ENCODE measurements around the gene TBL1X. TPM values are rescaled to one million over a fixed set of nuclear protein-coding genes. Genes with fewer than 3 reads are reported as not detected.

TBL1X gene
- total RNA-seq, 1 donor from 2014 or later = 11.4 TPM

DNA sequence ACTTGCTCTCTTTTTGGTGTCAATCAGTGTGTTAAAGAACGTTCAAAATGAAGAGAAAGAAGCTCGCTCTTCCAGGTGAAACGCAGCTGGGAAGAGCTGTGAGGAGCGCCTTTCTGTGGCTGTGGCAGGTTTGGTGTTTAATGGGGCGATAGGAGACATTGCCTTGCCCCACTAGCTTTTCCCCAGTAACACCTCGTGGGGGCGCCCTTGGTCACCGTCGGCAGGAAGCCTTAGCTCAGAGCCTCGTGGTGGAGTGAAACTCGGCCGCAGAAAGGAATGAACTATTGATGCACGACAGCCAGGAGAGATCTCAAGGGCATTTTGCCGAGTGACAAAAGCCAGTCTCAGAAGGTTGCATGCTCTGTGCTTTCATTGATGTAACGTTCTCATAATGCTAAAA is 235.7 kb downstream of the TBL1X start:
- DNase-seq (ENCODE audit: low read depth) = no peak

DNA sequence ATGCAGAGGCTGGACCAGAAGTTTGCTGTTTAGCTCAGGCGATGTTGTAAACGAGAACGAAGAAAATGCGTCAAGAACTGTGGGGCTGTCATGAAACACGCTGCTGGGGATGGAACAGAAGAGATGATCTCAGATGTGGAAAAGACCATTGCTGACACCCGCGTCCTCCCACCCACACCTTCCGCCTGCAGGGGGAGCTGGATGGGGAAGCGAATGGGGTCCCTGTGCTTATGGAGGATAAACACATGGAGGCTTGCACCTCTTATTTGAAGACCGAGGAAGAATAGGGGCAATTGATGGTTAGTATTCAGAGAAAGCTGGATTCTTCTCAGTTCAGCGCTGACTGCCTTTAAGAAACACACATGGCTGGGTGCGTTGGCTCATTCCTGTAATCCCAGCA is 236.9 kb downstream of the TBL1X start:
- DNase-seq (ENCODE audit: low read depth) = no peak

DNA sequence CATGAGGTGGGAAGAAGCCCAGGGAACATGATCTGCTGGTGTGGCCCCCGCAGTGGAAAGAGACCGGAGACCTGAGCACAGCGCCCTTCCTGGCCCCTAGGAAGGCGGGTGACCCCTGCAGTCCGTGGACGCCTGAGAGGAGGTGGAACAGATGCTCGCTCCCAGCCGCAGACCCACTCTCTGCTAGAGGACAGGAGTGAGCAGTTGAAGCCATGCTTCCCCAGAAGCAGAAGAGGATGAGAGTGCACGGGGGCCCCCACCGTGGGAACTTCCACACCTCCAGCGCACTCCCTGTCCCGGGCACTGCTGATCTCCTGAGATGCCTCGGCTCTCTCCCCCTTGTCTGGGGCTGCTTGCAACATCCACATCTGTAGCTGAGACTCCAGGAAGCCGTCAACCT is 238.5 kb downstream of the TBL1X start:
- DNase-seq (ENCODE audit: low read depth) = no peak

DNA sequence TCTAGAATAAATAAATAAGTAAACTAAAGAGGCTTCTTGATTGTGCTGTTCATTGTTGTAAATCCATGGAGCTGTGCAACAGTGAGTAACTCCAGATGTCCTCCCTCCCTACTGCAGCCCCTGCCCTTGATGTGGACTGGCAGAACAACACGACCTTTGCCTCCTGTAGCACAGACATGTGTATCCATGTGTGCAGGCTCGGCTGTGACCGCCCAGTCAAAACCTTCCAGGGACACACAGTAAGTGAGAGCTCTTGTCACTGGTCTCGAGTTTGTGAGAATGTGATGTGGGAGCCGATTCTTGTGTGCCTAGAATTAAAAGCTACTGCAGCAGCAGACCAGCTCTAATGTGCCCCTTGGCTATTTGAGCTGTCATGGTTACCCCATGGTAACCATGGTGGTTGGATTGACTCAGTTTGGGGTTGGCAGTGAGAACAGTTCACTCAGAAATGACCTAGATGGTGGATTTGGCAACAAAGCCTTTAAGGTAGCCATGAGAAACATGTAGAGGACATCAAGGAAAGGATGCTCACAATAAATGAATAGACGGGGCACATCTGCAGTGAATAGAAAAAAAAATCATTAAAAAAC is 240.1 kb downstream of the TBL1X start:
- no peak for DNase-seq (ENCODE audit: low read depth)

DNA sequence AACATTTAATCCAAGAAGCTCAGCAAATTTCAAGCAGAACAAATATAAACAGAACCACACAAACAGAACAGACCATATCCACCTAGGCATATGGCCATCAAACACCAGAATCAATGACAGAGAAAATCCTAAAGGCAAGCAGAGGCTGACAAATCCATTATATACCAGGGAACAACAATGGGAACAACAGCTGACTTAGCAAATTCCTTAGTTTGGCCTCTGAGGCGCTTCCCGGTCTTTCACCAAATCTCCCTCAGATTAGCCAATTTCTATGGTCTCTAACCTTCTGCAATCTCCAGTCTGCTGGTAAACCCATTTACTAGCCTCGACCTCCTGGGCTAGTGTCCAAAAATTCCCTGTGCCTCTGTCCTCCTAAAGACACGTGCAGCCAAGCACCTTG is 241.6 kb downstream of the TBL1X start:
- no peak for DNase-seq (ENCODE audit: low read depth)

DNA sequence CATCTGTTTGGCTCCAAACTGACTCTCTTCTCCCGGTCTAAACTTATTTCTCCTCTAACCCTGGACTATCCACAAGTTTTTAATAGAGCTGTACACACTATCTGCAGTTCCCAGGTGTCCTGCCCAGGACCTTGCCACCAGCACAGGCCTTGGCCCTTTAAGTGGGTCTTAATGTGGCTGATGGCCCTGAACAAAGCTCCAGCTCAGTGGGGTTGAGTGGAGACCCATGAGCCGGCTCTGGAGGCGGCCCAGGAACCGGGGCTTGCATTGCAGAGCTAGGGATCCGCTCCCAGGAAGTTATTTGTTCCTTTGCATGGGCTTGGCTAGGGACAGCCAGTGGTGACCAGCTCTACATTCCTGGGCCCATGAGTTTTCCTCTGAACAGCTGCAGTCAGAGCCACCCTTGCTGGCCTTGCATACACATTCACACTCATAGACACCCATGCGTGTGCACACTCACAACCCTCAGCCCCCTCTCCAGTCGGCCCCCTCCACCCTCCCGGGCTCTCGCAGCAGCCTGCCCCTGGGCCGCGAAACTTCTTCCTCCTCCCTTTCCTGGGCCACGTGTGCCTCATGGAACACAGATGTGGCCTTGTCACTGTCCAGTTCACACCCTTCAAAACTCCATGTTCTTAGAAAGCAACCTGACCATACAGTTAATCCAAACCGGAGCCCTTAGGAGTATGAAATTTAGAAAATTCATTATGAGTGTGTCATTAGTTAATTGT is 242.6 kb downstream of the TBL1X start:
- peak; percentile 43 for DNase-seq (ENCODE audit: low read depth)

DNA sequence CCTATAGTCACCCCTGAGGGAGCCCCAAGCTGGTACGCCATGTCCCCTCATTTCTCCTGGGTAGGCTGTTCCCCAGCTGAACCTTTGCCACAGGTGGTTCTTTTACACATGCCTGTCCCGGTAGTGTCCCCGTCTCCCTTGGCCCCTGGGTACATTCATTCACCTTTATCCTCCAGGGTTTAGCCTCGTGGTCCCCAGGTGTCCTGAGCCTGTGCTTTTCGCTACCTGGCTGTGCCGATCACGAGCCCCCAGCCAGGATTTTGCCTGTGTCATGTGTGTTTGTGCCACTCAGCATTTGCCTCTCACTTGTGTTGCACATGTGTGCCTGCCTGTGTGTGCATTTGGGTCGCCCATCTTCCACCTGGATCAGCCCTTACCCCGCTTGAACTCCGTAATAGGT is 243.2 kb downstream of the TBL1X start:
- DNase-seq (ENCODE audit: low read depth) = no peak

DNA sequence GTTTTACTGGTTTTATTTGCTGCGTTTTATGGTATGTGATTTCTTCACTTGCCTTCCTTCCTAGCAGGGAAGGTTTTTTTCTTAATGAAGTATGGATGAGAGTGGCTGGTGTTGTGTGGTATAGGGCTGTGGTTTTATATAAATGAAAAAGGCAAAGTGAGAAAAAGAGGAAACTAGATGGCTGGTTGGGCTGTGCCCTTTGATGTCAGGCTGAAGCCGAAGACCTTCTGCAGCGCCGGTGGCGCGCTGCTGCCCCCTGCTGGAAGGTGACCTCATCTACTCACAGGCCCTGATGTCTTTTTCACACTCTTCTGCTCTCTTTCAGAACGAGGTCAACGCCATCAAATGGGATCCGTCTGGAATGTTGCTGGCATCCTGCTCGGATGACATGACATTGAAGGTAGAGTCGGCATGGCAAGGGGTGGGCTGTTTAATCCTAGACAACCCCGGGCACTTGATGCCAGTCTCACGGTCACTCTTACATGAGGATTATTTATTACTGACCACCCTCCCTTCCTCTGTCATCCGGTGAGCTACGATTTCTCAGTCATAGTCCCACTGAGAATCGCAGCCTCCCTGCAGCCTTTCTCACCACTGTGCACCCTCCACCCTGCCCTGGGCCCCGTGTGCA is 244.2 kb downstream of the TBL1X start:
- peak; percentile 65 for DNase-seq (ENCODE audit: low read depth)

DNA sequence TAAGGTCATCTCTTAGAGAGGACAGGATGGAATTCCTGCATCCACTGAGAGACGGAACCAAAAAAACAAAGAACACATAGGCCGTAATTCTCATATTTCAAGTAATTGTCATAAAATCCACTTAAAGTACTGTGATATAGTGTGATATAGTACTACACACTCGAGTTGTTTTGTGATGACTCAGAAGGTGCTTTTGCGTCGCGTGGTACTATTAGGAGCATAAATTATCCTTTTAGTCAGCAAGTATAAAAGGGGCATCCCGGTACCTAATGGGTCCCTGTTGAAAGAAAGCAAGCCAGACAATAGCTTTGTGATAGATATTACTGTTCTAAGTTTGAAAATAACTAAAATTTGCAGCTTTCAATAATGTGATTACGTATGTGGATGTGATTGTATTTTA is 245.5 kb downstream of the TBL1X start:
- DNase-seq (ENCODE audit: low read depth) = no peak

DNA sequence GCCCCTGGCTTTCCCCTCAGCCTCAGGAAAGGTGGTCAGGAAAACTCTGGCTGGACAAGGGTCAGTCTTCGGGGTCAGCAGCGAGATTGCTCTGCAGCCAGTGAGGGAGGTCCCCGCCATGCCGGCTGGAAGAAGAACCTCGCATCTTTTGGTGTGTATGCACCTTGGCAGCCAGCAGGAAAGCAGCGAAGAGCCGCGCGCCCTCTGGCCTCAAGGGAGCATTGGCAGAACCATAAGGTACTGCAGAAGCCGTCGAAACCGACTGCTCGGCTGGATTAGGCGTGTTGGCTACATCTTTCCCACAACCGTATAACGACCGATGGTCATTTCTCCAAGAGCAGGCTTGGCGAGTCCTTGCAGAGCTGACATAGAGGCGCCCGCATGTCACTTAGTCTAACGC is 252.5 kb downstream of the TBL1X start:
- DNase-seq (ENCODE audit: low read depth) = no peak

DNA sequence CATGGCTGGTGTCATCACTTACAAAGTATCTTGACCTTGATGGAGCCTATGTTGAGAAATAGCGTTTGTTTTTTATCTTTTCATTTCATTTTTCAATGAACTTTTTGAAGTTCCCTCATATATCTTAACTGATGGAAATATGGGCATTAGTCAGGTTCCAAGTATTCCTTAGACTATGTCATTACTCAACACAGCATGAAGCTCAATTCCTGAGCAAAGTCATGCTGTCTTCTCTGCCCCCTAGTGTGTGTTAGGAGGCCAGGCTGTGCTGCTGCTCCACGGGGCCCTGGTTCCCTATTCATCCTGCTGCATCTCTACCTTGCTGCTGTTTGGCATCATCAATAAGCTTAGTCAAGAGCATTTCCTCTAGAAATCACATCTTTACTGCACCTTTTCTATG is 259.9 kb downstream of the TBL1X start:
- DNase-seq (ENCODE audit: low read depth) = no peak

DNA sequence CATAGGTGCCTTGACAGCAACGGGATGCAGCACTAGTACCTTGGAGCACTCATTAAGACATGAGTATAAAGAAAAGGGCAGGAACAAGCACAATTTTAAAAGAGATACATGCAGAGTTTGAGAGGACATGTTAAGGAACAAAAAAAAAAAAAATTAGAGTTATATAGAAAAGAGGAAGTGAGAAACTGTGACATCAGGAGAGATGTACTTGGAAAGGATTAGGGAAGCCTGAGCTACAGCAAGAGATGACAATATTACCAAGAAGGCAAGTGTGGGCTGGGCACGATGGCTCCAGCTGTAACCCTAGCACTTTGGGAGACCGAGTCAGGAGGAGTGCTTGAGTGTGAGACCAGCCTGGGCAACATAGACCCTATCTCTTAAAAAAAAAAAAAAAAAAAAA is 263.4 kb downstream of the TBL1X start:
- DNase-seq (ENCODE audit: low read depth) = no peak

DNA sequence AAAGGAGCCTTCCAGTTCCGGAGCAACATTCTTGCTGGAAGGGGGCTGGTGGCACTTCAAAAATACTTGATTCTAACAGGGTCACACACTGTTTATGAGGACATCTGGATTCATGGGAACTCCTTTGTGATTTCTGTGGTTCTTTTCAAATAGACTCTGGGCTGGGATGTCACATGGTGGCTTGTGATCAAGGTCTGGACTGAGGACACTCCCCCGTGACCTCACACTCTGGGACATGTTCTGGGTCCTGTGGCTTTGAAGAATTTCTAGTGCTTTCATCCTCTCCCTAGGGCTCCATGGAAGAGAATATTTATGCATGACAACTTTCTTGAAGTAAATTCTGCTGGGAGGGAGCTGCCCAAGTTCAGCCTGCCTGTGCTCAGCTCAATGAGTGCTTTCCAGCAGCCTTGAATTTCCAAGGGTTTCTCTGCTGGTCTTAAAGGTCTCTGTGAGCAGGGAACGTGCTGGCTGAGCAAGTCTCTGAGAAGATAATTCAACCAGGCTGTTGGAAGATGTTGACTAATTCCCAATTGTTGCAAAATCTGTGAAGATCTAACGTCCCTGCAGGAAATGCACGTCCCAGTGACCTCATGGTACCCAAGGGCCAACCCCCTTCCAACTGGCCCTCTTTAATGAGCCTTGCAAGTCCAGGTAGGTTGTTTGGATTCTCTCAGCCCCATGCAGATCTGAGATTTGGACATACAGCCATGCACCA is 264.5 kb downstream of the TBL1X start:
- DNase-seq (ENCODE audit: low read depth) = peak; percentile 1

DNA sequence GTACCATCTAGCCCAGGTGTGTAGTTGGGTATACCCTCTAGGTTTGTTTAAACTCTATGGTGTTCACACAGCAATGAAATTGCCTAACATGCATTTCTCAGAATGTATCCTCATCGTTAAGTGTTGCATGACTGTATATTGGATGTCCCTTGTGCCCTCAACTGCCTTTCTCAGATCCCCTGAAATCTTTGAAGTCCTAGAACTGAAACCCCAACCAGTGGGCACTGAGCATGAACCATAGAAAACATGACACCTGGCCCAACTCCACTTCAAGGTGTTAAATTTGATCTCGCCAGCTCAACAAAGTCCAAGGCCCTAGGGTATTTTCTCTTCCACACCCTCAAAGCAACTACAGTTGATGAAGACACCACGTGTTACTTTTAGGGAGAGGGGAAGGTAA is 265.2 kb downstream of the TBL1X start:
- DNase-seq (ENCODE audit: low read depth) = no peak

DNA sequence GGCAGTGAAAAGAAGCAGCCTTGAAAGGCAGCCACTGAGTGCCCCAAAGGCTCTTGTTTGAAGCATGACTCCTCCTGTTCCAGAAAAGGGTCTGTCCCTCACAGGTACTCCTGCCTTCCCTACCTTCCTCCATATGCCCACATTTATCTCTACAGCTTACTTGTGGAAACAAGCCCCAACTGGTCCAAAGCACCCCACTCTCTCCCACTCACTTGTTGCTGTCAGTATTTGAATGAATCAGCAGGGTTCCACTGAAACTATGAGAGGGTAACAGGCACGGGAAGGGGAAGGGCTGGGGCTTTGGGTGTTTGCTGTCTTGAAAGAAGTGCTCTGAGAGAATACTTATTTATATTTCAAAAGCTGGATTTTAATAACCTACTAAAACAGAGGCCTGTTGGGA is 265.9 kb downstream of the TBL1X start:
- DNase-seq (ENCODE audit: low read depth) = no peak

DNA sequence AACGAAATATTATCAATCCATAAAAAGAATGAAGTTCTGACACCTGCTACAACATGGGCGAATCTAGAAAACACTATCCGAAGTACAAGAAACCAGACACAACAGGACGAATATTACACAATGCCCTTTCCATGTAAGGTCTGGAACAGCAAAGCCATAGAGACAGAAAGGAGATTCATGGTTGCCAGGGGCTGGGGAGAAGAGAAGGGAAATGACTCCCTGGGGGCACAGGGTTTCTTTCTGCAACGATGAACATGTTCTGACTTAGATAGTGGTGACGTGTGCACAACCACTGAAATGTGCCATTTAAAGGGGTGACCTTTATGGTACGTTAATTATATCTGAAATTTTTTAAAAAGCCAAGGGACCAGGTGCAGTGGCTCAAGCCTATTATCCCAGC is 272.5 kb downstream of the TBL1X start:
- DNase-seq (ENCODE audit: low read depth) = no peak

DNA sequence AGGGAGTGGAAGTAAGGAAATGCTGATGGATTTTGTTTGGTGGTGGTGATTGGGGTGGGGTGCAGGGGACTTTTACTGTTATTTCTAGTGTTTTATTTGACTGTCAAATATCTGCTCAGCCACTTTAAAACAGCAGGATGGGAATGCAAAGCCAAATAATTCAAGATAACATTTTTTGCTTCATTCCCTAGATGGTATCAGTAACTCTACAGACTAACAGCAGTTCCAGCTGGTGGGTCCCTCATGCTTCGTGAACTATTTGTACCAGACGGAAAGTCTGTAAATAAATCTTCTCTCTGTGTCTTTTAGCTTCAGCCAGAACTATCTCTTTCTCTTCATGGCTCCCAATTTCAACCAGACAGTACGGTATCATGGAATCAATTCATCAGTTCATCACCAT is 273.3 kb downstream of the TBL1X start:
- DNase-seq (ENCODE audit: low read depth) = no peak

DNA sequence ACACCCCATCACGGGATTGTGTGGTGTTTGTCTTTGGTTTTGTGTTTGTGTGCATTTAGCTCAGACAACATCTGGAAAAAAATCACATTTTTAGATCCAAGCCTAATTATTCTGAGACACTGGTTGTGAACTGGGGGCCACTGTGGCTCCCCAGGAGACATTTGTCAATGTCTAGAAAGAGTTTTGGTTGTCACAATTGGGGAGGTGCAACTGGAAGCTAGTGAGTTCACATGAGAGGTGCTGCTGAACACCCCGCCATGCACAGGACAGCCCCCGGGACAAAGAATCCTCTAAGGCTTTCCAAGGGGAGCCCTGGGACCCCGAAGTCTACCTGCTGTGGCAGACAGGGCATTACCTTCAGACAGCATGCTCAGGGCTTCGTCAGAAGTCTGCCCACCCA is 274.3 kb downstream of the TBL1X start:
- no peak for DNase-seq (ENCODE audit: low read depth)

DNA sequence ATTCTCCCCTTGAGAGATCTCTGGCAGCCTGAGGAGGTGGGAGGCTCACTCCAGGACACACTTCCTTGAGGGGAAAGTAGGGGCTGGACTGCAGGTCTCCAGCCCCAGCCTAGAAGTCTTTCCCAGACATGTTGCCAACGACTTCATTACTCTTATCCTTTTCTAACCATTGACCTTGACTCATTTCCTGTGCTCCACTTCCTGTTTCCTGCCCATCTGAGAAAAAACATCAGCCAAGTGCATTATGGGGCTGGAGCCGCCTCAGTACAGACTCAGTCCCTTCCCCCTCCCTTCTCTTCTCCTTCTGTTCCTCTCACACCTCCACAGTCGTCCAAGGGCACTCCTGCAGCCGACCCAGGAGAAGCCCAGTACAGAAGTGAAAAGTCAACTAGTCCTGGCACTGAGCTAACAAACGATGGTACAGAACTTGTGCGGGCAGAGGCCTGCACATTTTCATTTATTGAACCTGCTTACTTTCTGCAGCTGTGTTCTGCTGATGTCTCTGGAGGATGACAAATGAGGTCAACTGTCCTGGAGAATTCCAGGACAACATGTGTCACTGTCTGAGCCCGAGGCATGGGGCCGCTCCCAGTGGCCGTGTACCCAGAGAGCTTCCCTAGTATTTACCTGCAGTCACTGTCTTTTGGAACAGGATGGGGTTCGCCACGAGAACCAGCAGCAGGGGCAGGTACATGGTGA is 280.7 kb downstream of the TBL1X start:
- peak; percentile 36 for DNase-seq (ENCODE audit: low read depth)

DNA sequence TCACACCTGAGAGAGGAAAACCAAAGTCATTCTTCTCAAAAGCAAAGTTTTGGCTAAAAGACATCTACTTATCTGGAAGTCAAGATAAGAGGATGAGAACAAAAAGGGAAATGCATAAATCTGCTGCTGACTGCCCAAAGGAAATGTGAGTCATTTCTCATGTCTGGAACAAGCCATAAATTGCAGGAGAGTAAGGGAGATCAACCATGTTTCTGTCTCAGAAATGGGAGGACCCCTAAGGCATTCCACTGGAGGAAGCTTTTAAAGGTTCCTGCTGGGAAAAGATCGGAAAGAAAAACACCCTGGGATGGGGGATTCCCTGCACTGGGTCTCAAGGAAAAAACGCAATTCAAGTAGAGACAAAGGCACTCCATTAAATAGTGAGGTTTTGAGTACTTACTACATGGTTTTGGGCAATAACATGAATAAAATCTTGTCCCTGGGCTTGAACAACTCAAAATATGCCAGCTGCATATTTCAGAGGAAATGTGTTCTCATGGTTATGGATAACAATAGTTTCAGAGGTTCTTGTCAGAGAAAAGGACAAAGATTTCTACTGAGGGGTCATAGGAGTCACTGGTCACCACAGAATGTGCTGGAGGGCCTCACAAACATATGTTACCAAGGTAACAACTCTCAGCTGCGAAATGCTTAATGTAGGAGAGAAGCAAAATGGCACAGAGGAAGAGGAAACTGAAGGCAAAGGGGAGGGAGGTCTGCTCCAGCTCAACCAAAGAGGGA is 281.5 kb downstream of the TBL1X start:
- DNase-seq (ENCODE audit: low read depth) = peak; percentile 18

DNA sequence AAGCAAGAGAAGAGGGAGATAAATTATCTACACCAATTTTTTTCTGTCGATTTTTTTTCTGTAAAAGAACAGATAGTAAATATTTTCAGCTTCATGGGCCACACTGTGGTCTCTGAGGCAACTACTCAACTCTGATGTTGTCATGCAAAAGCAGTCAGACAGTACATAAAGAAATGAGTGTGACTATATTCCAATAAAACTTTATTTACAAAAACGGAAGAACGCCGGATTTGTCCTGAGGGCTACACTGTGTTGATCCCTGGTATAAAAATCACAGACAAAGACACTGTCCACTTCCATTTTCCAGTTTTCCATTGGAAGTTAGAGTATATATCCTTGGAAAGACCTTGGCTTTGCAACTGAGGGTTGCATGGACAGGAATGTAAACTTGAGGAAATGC is 282.8 kb downstream of the TBL1X start:
- no peak for DNase-seq (ENCODE audit: low read depth)

Measured in myocyte (in vitro differentiated cells).